ENCODE measurements around the gene KIF26A. TPM values are rescaled to one million over a fixed set of nuclear protein-coding genes. Genes with fewer than 3 reads are reported as not detected.

The KIF26A gene
- total and polyA plus RNA-seq, 2 of the 4 experiments (the other 2 are of a cell fraction) = not detected

GRCh38 chr14:104135904-104136471 lies 2.4 kb upstream of the KIF26A start:
- Histone ChIP-seq H3K18ac (ENCODE audit: low read depth, low read length) (no peak overlapping the region), H3K9me1 (ENCODE audit: insufficient read depth, low read length) (no peaks in the 10 kb centered on the region), H3K56ac (ENCODE audit: extremely low read depth, insufficient read depth, low read length) (no peak overlapping the region), H2AFZ (replicated peaks; ENCODE audit: low read length, poor library complexity) (no peak overlapping the region), H2BK20ac (ENCODE audit: low read depth, low read length) (no peak overlapping the region), H3K4me2 (ENCODE audit: low read depth, low read length) (no peak overlapping the region), H4K5ac (ENCODE audit: low read depth, low read length) (no peak overlapping the region), H3K27ac (ENCODE audit: insufficient read depth, low read length) (no peak overlapping the region), H4K91ac (ENCODE audit: insufficient read depth, low read depth, low read length) (no peak overlapping the region), H3K9ac (ENCODE audit: low read depth, low read length) (no peak overlapping the region), H3K4me1 (ENCODE audit: control insufficient read depth, insufficient read depth, low read length) (no peaks in the 10 kb centered on the region; the same call in 1 of the 2 replicates), H2BK15ac (ENCODE audit: low read depth, low read length) (no peak overlapping the region), H4K20me1 (ENCODE audit: insufficient read depth, low read length) (no peaks in the 10 kb centered on the region), H3K27me3 (ENCODE audit: control insufficient read depth, insufficient read depth, low read length) (peaks cover 45% of the 10 kb centered on the region), H3K14ac (replicated peaks; ENCODE audit: low read depth, low read length) (no peak overlapping the region), H2BK5ac (ENCODE audit: low read depth, low read length, poor library complexity, severe bottlenecking) (no peak overlapping the region), H2AK5ac (ENCODE audit: low read depth, low read length) (no peak overlapping the region), H3K36me3 (ENCODE audit: control insufficient read depth, insufficient read depth, low read length) (no peaks in the 10 kb centered on the region), H2BK120ac (ENCODE audit: low read depth, low read length) (no peak overlapping the region), H3K4me3 (ENCODE audit: insufficient read depth, low read depth, low read length) (no peak overlapping the region), H2AK9ac (replicated peaks; ENCODE audit: low read depth, low read length, poor library complexity) (peak overlapping the region; percentile 13), H3K4ac (ENCODE audit: low read depth, low read length) (no peak overlapping the region), H4K8ac (ENCODE audit: low read depth in 2 of 2, low read length in 2 of 2) (no peak overlapping the region), H3K79me1 (ENCODE audit: low read depth in 1 of 2, low read length in 2 of 2) (no peaks in the 10 kb centered on the region), H3K9me3 (ENCODE audit: control insufficient read depth, insufficient read depth, low read length) (no peaks in the 10 kb centered on the region), H3K23ac (ENCODE audit: low read depth, low read length) (no peak overlapping the region)
- in situ Hi-C loops (cut with MboI; ENCODE audit: low sequenced_read_pairs) = loop anchor here (10.0 kb wide), 1 partner anchor 509 kb away; no protein-coding TSS in a partner anchor
- ChIA-PET CTCF (no interaction called here), POLR2A (ENCODE audit: unreplicated experiment) (no interaction called here)
- TF ChIP-seq, protein P1, sequence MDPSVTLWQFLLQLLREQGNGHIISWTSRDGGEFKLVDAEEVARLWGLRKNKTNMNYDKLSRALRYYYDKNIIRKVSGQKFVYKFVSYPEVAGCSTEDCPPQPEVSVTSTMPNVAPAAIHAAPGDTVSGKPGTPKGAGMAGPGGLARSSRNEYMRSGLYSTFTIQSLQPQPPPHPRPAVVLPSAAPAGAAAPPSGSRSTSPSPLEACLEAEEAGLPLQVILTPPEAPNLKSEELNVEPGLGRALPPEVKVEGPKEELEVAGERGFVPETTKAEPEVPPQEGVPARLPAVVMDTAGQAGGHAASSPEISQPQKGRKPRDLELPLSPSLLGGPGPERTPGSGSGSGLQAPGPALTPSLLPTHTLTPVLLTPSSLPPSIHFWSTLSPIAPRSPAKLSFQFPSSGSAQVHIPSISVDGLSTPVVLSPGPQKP (IDR thresholded peaks at IDR 0.05; ENCODE audit: borderline replicate concordance, low read depth, low read length) = no peak
- no peak for TF ChIP-seq CHD1 (IDR thresholded peaks at IDR 0.05; ENCODE audit: low read depth, low read length)
- TF ChIP-seq POLR2A (IDR thresholded peaks at IDR 0.05; ENCODE audit: low read depth, low read length) = no peak
- no peak for TF ChIP-seq SMC3 (IDR thresholded peaks at IDR 0.05; ENCODE audit: low read depth, low read length)
- TF ChIP-seq CEBPB (IDR thresholded peaks at IDR 0.05; ENCODE audit: low read depth, low read length) = no peak
- no peak for TF ChIP-seq USF2 (IDR thresholded peaks at IDR 0.05; ENCODE audit: low read depth, low read length)
- TF ChIP-seq RFX5 (IDR thresholded peaks at IDR 0.05; ENCODE audit: low read depth, low read length) = no peak
- TF ChIP-seq, protein P2, sequence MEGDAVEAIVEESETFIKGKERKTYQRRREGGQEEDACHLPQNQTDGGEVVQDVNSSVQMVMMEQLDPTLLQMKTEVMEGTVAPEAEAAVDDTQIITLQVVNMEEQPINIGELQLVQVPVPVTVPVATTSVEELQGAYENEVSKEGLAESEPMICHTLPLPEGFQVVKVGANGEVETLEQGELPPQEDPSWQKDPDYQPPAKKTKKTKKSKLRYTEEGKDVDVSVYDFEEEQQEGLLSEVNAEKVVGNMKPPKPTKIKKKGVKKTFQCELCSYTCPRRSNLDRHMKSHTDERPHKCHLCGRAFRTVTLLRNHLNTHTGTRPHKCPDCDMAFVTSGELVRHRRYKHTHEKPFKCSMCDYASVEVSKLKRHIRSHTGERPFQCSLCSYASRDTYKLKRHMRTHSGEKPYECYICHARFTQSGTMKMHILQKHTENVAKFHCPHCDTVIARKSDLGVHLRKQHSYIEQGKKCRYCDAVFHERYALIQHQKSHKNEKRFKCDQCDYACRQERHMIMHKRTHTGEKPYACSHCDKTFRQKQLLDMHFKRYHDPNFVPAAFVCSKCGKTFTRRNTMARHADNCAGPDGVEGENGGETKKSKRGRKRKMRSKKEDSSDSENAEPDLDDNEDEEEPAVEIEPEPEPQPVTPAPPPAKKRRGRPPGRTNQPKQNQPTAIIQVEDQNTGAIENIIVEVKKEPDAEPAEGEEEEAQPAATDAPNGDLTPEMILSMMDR (conservative IDR thresholded peaks at IDR 0.05; ENCODE audit: low read depth, low read length) = no peak
- no peak for TF ChIP-seq NFE2L2 (IDR thresholded peaks at IDR 0.05; ENCODE audit: low read depth, low read length)
- TF ChIP-seq RCOR1 (IDR thresholded peaks at IDR 0.05; ENCODE audit: insufficient replicate concordance, low read length) = no peak
- no peak for TF ChIP-seq FOS (IDR thresholded peaks at IDR 0.05; ENCODE audit: low read depth, low read length)
- no peak for TF ChIP-seq RAD21 (IDR thresholded peaks at IDR 0.05; ENCODE audit: low read length)
- no peak for TF ChIP-seq MAZ (IDR thresholded peaks at IDR 0.05; ENCODE audit: borderline replicate concordance, low read depth, low read length)
- intact Hi-C loops (cut with micrococcal nuclease) = loop anchor here (2.0 kb wide), 1 partner anchor 573 kb away; no protein-coding TSS in a partner anchor
- no peak for DNase-seq
- dilution Hi-C loops (cut with HindIII; ENCODE audit: low sequenced_read_pairs, unreplicated experiment) = no loop called here
- no peak for ATAC-seq (ENCODE audit: low read depth)
- WGBS, 2 experiments (ENCODE audit: extremely low coverage in 2 of 2, insufficient read length in 1 of 2) = 2% methylated on average over 20 of the region's 78 CpGs; no CpG with 5 or more reads in 1 of the 2 experiments
- BruUV-seq (replicated peaks) = no TSS peak

All from IMR-90 (cell line).